ENCODE data around the gene KCNIP4.

DNA sequence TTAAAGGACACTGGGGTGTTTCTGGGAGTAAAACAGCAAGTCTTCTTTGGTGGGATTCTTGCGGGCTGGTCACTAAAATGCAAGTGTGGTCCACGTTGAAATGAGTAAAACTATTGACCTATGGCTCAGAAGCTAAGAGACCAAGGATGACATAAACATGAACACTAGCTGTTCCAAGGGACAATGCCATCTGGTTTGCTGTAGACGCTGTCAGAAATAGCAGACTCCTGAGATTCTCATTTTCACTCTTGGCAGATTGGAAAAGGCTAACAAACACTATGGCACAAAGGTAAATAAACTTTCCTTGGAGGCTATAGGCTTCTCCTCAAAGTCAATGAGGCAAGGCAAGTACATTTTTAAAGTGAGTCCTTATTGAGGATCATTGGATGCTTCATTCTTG, 343.6 kb downstream of the KCNIP4 start:
- TF ChIP-seq SREBF2 (IDR thresholded peaks at IDR 0.05; ENCODE audit: low read length) (no peak), CTCF (IDR thresholded peaks at IDR 0.05 in 2 of 3, conservative IDR thresholded peaks at IDR 0.05 in 1 of 3; ENCODE audit: control insufficient read depth in 2 of 3, extremely low read depth in 1 of 3, insufficient read depth in 1 of 3, low read depth in 3 of 3, low read length in 3 of 3) (no peak), NR2C1 (IDR thresholded peaks at IDR 0.05) (no peak)
- TF ChIP-seq, protein P1, sequence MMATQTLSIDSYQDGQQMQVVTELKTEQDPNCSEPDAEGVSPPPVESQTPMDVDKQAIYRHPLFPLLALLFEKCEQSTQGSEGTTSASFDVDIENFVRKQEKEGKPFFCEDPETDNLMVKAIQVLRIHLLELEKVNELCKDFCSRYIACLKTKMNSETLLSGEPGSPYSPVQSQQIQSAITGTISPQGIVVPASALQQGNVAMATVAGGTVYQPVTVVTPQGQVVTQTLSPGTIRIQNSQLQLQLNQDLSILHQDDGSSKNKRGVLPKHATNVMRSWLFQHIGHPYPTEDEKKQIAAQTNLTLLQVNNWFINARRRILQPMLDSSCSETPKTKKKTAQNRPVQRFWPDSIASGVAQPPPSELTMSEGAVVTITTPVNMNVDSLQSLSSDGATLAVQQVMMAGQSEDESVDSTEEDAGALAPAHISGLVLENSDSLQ (IDR thresholded peaks at IDR 0.05), result no peak

All from GM12878 (cell line).